K562 (cell line): ENCODE measurements around the gene ERAS. TPM values are rescaled to one million over a fixed set of nuclear protein-coding genes. Genes with fewer than 3 reads are reported as not detected.

Experiments
- ARID2 ChIP-seq: fragments of 450-650 bp; IDR thresholded peaks from 2 replicates; pipeline ENCODE4 v1.6.1; 2017; ENCODE audit warnings: antibody characterized with exemption, mild to moderate bottlenecking
- ELK1 ChIP-seq: sonication (generic); formaldehyde crosslinking; IDR thresholded peaks from 2 replicates; pipeline ENCODE4 v1.8.1; 2022; ENCODE audit warnings: missing genetic modification reagents
- IRF2 ChIP-seq: sonication (generic); formaldehyde crosslinking; IDR thresholded peaks from 2 replicates; pipeline ENCODE4 v1.8.1; 2022; ENCODE audit warnings: mild to moderate bottlenecking, missing genetic modification reagents
- JUND ChIP-seq, 2 experiments: IDR thresholded peaks; 2 replicates in 1 of 2; 3 replicates in 1 of 2; pipeline ENCODE4 v1.6.1; 2011; ENCODE audit warnings: borderline replicate concordance in 2 of 2, low read depth in 2 of 2, low read length in 2 of 2, improper control_type of control experiment in 1 of 2, missing biosample characterization in 1 of 2, missing genetic modification characterization in 1 of 2, missing genetic modification reagents in 1 of 2
- MAFF ChIP-seq: IDR thresholded peaks from 2 replicates; pipeline ENCODE4 v1.6.1; 2012; ENCODE audit warnings: low read length, improper control_type of control experiment
- MEF2D ChIP-seq: conservative IDR thresholded peaks from 2 replicates; pipeline ENCODE4 v1.6.1; 2016; ENCODE audit warnings: low read depth, missing genetic modification characterization, missing compliant biosample characterization
- PBX2 ChIP-seq, 2 experiments: IDR thresholded peaks in 1 of 2; conservative IDR thresholded peaks in 1 of 2; 2 replicates each; pipeline ENCODE4 v1.6.1; 2016; ENCODE audit warnings: low read depth in 2 of 2, mild to moderate bottlenecking in 1 of 2, missing compliant biosample characterization in 1 of 2, missing genetic modification characterization in 1 of 2, moderate library complexity in 1 of 2
- POLR2AphosphoS2 ChIP-seq: IDR thresholded peaks from 2 replicates; pipeline ENCODE4 v1.6.1; 2012; ENCODE audit warnings: low read length, improper control_type of control experiment
- POLR2H ChIP-seq: IDR thresholded peaks from 2 replicates; pipeline ENCODE4 v1.6.1; 2016; ENCODE audit warnings: missing genetic modification characterization, low read depth, mild to moderate bottlenecking, control low read depth, missing compliant biosample characterization, moderate library complexity
- RBM15 ChIP-seq: fragments of 200-400 bp; formaldehyde crosslinking; IDR thresholded peaks from 2 replicates; pipeline ENCODE4 v1.6.1; 2018; ENCODE audit warnings: mild to moderate bottlenecking, low read length, moderate library complexity; ENCODE audit not compliant: insufficient read depth
- SIX5 ChIP-seq, 2 experiments: IDR thresholded peaks; 2 replicates each; pipeline ENCODE4 v1.6.1; 2011; ENCODE audit warnings: low read length in 2 of 2, borderline replicate concordance in 1 of 2, low read depth in 1 of 2, mild to moderate bottlenecking in 1 of 2, moderate library complexity in 1 of 2; ENCODE audit not compliant: insufficient read depth in 1 of 2
- TSC22D4 ChIP-seq: fragments of 450-650 bp; IDR thresholded peaks from 2 replicates; pipeline ENCODE4 v1.6.1; 2016; ENCODE audit warnings: missing genetic modification characterization, missing biosample characterization, control low read depth
- ZNF316 ChIP-seq: fragments of 450-650 bp; IDR thresholded peaks from 2 replicates; pipeline ENCODE4 v1.6.1; 2016
- ZNF77 ChIP-seq: fragments of 250-450 bp; sonication (Bioruptor Pico); IDR thresholded peaks from 2 replicates; pipeline ENCODE4 v1.5.0; 2020
- ZNF79 ChIP-seq: fragments of 250-450 bp; sonication (Bioruptor Pico); IDR thresholded peaks from 2 replicates; pipeline ENCODE4 v1.4.0; 2020; ENCODE audit warnings: low read depth, mild to moderate bottlenecking, moderate library complexity
- polyA plus RNA-seq, 8 experiments: library from polyadenylated mRNA; depleted of rRNA in 4 of 8; stranded (reverse) in 5 of 8; unstranded in 3 of 8; fragments of >200 nt; fragmentation: Nextera tagmentation in 2 of 8; fragmentation: Illumina TruSeq in 1 of 8; extraction: Ambion mirVana in 2 of 8; extraction: Trizol in 1 of 8; gene quantifications; 2 replicates each; pipeline versions ENCODE4 v1.2.1 to v1.2.3, GENCODE V29; 2011 to 2014; ENCODE audit warnings: inconsistent platforms in 1 of 8, missing spikeins in 1 of 8
- total RNA-seq, 7 experiments: library from RNA; depleted of rRNA in 6 of 7; stranded (reverse); fragments of >200 nt in 6 of 7; fragmentation: Illumina TruSeq in 2 of 7; extraction: Trizol in 2 of 7; gene quantifications; 2 replicates each; pipeline versions ENCODE4 v1.2.1 to v1.2.3, GENCODE V29; 2011 to 2021; ENCODE audit warnings: low replicate concordance in 1 of 7
- TF ChIP-seq, protein P1 (sequence below): fragments of 450-650 bp; formaldehyde crosslinking; IDR thresholded peaks from 2 replicates; pipeline ENCODE4 v1.4.0; 2020; ENCODE audit warnings: mild to moderate bottlenecking
- TF ChIP-seq, protein P2 (sequence below): fragments of 250-450 bp; sonication (Bioruptor Pico); IDR thresholded peaks from 2 replicates; pipeline ENCODE4 v1.5.0; 2020; ENCODE audit warnings: mild to moderate bottlenecking, borderline replicate concordance

ERAS gene
- total and polyA plus RNA-seq, 9 of the 15 experiments (the other 6 are each of a cell fraction or from before 2014, with no cell fraction given): 0.07 to 0.12 TPM; not detected in 7

DNA sequence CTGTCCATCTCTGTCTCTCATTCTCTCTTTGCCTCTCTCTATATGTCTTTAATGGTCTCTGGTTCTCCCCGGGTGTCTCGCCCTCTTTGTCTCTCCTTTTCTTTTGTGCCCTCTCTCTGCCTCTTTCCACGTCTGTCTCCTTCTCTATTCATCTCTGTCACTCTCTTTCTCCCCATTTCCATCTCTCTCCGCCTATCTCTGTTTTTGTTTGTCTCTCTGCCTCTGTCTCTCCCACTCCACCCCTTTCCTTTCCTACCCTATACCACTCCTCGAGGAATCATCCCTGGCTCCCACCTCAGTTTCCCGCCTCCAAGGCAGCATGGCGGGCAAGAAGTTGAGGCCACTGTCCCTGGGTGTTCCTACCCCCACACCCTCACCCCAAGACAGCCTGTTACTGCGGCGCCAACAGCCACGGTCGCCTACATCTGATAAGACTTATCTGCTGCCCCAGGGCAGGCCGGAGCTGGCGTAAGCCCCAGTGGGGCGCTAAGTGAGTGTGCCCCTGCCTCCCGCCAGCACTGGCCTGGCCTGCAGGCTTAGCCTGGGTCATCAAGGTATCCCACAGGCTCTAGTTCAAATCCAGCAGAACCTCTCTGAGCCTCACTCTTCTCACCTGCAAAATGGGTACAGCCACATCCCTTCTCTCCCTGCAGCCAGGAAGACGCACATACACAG lies 40.6 kb upstream of the ERAS start (continued):
- TF ChIP-seq POLR2H (tag) (no peak), PBX2 (CRISPR knock-in tag; IDR thresholded peaks at IDR 0.05; ENCODE audit: low read depth) (no peak), PBX2 (tag; conservative IDR thresholded peaks at IDR 0.05; ENCODE audit: low read depth) (no peak), ZNF77 (CRISPR knock-in tag) (no peak), ZNF79 (CRISPR knock-in tag) (no peak), SIX5 (IDR thresholded peaks at IDR 0.05; ENCODE audit: borderline replicate concordance in 1 of 2, insufficient read depth in 1 of 2, low read depth in 1 of 2, low read length in 2 of 2) (no peak), ARID2 (no peak), MEF2D (peak; percentile 48; the same call in 1 of the 2 replicates), JUND (IDR thresholded peaks at IDR 0.05; ENCODE audit: borderline replicate concordance, low read depth, low read length) (peak; percentile 13; the same call in 1 of the 2 replicates), JUND (tag; IDR thresholded peaks at IDR 0.05; ENCODE audit: borderline replicate concordance, low read depth, low read length) (peak; percentile 56; the same call in 1 of the 3 replicates), TSC22D4 (tag) (no peak), POLR2AphosphoS2 (no peak), ELK1 (CRISPR knock-in tag) (no peak), ZNF316 (no peak), IRF2 (no peak), MAFF (no peak), RBM15 (no peak)
- TF ChIP-seq, protein P1, sequence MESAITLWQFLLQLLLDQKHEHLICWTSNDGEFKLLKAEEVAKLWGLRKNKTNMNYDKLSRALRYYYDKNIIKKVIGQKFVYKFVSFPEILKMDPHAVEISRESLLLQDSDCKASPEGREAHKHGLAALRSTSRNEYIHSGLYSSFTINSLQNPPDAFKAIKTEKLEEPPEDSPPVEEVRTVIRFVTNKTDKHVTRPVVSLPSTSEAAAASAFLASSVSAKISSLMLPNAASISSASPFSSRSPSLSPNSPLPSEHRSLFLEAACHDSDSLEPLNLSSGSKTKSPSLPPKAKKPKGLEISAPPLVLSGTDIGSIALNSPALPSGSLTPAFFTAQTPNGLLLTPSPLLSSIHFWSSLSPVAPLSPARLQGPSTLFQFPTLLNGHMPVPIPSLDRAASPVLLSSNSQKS (CRISPR knock-in tag): no peak
- TF ChIP-seq, protein P2, sequence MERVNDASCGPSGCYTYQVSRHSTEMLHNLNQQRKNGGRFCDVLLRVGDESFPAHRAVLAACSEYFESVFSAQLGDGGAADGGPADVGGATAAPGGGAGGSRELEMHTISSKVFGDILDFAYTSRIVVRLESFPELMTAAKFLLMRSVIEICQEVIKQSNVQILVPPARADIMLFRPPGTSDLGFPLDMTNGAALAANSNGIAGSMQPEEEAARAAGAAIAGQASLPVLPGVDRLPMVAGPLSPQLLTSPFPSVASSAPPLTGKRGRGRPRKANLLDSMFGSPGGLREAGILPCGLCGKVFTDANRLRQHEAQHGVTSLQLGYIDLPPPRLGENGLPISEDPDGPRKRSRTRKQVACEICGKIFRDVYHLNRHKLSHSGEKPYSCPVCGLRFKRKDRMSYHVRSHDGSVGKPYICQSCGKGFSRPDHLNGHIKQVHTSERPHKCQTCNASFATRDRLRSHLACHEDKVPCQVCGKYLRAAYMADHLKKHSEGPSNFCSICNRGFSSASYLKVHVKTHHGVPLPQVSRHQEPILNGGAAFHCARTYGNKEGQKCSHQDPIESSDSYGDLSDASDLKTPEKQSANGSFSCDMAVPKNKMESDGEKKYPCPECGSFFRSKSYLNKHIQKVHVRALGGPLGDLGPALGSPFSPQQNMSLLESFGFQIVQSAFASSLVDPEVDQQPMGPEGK (CRISPR knock-in tag): no peak
